ENCODE measurements around the gene TBKBP1.
"Not testable (repeated sequence)": the region's sequence is repeated elsewhere in the genome, so short reads cannot be mapped to it uniquely, and the experiment has no call there.

DNA sequence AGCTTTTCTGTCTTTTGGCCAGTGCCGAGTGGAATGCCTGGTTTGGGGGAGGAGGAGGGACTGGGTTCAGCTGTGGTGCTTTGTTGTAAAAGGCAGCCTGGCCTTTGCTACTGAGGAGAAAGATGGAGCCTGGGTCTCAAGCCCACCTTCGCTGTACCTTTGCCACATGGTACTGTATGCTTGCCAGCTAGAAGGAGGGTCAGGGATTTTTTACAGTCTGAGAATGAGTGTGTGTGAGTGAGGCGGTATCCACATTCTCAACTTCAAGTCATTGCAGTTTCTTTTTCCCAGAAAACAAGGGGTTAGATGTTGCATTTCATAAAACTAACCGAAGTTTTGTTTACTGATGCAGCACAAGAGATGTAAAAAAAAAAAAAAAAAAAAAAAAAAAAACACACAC is 11.2 kb upstream of the TBKBP1 start:
- TF ChIP-seq CTCF (IDR thresholded peaks at IDR 0.05); EP300 (IDR thresholded peaks at IDR 0.05); RAD21 (conservative IDR thresholded peaks at IDR 0.05 in 1 of 2, IDR thresholded peaks at IDR 0.05 in 1 of 2); SMC3 (IDR thresholded peaks at IDR 0.05); ZNF302 (CRISPR knock-in tag; IDR thresholded peaks at IDR 0.05); ELK1 (IDR thresholded peaks at IDR 0.05; ENCODE audit: low read depth, low read length); KDM5A (IDR thresholded peaks at IDR 0.05); BHLHE40 (IDR thresholded peaks at IDR 0.05; ENCODE audit: low read depth, low read length); FOSL2 (IDR thresholded peaks at IDR 0.05); FOSL2 (CRISPR knock-in tag; IDR thresholded peaks at IDR 0.05); CHD2 (IDR thresholded peaks at IDR 0.05; ENCODE audit: low read length, partially characterized antibody); KDM1A (IDR thresholded peaks at IDR 0.05; ENCODE audit: low read depth); POLR2A (IDR thresholded peaks at IDR 0.05; ENCODE audit: low read length); JUN (IDR thresholded peaks at IDR 0.05): not testable (repeated sequence)
- TF ChIP-seq, protein P1, sequence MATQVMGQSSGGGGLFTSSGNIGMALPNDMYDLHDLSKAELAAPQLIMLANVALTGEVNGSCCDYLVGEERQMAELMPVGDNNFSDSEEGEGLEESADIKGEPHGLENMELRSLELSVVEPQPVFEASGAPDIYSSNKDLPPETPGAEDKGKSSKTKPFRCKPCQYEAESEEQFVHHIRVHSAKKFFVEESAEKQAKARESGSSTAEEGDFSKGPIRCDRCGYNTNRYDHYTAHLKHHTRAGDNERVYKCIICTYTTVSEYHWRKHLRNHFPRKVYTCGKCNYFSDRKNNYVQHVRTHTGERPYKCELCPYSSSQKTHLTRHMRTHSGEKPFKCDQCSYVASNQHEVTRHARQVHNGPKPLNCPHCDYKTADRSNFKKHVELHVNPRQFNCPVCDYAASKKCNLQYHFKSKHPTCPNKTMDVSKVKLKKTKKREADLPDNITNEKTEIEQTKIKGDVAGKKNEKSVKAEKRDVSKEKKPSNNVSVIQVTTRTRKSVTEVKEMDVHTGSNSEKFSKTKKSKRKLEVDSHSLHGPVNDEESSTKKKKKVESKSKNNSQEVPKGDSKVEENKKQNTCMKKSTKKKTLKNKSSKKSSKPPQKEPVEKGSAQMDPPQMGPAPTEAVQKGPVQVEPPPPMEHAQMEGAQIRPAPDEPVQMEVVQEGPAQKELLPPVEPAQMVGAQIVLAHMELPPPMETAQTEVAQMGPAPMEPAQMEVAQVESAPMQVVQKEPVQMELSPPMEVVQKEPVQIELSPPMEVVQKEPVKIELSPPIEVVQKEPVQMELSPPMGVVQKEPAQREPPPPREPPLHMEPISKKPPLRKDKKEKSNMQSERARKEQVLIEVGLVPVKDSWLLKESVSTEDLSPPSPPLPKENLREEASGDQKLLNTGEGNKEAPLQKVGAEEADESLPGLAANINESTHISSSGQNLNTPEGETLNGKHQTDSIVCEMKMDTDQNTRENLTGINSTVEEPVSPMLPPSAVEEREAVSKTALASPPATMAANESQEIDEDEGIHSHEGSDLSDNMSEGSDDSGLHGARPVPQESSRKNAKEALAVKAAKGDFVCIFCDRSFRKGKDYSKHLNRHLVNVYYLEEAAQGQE (IDR thresholded peaks at IDR 0.05), result not testable (repeated sequence)

All from A549 (cell line).